Epithelial cell of proximal tubule (primary cell): ENCODE results near the gene NACC1. TPM values are rescaled to one million over a fixed set of nuclear protein-coding genes. Genes with fewer than 3 reads are reported as not detected.

Source experiments
- DNase-seq: peaks from one replicate; pipeline ENCODE4 v3.0.0-alpha.2; 2011; ENCODE audit warnings: low read depth
- H3K4me3 ChIP-seq: 2 replicates; pipeline ENCODE4 v1.5.1; 2011; ENCODE audit warnings: low read depth, mild to moderate bottlenecking, low read length
- total RNA-seq: library from RNA; depleted of rRNA; stranded (reverse); fragments of >200 nt; gene quantifications from 2 replicates; pipeline ENCODE4 v1.2.3, GENCODE V29; 2015
- TF ChIP-seq, protein P1 (sequence below): conservative IDR thresholded peaks from 2 replicates; pipeline ENCODE4 v1.5.1; 2012; ENCODE audit warnings: low read depth, mild to moderate bottlenecking, low read length

Gene NACC1
- total RNA-seq, 1 donor from 2014 or later: 72.2 TPM

DNA sequence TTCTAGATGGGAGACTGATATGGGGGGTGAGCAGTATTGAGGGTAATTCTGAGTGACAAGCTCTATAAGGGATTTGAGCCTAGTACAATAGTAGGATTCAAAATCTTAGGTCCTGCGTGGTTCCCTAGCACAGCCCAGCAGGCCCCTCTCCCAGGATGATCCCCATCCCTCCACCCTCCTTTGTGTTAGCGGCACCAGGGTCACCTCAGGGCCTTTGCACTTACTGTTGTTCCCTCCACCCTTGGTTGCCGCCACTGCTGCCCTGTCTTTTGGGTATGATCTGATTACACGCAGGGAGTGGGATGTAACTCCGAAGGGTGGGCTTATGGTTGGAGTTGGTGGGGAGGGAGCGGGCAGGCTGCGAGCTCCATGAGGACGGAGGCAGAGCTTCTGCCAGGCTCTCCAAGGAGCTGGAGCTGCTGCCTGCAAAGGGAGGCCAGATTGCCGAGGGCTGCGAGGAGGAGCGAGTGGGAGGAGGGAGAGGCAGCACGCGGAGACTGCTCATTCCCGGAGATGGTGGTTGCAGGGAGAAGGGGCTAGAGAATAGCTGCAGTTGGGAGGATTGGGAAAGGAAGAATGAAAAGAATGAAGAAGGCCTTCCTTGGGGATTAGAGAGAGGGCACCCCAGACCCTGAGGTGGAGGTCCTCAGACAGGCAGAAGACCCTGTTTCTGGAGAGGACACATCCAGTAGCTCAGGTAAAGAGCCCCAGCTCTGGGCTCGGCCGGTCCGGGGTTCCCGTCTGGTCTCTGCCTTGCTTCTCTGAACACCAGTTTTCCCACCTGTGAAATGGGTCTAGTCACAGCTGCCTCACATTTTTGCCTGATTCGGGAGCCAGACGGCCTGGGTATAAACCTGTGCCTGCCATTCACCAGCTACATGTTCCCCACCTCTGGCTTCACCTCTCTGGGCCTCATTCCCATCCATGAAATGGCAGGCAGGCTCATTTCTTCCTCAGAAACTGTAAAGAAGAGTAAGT lies 5.2 kb downstream of the NACC1 start:
- TF ChIP-seq, protein P1, sequence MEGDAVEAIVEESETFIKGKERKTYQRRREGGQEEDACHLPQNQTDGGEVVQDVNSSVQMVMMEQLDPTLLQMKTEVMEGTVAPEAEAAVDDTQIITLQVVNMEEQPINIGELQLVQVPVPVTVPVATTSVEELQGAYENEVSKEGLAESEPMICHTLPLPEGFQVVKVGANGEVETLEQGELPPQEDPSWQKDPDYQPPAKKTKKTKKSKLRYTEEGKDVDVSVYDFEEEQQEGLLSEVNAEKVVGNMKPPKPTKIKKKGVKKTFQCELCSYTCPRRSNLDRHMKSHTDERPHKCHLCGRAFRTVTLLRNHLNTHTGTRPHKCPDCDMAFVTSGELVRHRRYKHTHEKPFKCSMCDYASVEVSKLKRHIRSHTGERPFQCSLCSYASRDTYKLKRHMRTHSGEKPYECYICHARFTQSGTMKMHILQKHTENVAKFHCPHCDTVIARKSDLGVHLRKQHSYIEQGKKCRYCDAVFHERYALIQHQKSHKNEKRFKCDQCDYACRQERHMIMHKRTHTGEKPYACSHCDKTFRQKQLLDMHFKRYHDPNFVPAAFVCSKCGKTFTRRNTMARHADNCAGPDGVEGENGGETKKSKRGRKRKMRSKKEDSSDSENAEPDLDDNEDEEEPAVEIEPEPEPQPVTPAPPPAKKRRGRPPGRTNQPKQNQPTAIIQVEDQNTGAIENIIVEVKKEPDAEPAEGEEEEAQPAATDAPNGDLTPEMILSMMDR: no peak
- no peak overlapping the region for H3K4me3 ChIP-seq
- DNase-seq: no peak

DNA sequence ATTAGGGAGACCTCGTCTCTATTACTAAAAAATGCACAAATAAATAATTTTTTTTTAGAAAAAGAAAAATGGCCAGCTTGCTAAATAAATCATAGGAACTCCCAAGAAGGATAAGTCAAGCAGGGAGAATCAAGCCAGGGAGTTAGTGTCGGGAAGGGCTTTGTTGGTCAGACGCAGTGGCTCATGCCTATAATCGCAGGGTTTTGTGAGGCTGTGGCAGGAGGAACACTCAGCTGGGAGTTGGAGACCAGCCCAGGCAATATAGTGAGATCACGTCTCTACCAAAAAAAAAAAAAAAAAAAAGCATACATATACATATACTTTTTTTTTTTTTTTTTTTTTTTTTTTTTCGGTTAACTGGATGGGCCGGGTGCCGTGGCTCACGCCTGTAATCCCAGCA lies 9.0 kb downstream of the NACC1 start:
- DNase-seq: no peak
- TF ChIP-seq, protein P1: no peak

DNA sequence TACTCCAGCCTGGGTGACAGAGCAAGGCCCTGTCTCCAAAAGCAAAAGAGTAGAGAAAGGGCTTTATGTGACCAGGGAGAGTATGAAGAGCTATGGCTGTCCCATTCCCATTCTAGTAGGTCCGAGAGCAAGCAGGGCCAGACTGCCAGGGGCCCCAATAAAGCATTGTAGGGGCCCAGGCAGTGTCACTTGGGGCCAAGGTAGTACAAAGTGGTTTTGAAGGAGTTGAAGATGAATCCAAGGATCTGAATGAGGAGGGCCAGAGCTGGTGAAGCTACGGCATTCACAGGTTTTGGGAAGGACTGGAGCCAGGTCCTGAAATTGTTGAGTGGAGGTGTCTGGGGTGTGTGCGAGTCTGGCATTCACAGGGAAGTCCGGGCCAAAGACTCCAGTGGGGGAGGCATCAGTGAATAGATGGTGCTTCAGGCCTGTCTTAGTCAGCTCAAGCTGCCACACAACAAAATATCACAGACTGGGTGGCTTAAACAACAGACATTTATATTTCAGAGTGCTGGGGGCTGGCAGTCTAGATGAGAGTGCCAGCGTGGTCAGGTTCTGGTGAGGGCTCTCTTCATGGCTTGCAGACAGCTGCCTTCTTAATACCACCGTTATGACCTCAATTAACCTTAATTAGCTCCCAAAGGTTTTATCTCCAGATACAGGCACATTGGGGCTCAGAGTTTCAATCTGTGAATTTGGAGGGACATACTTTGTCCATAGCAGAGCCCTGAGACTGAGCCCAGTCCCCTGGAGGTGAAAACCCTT lies 9.9 kb downstream of the NACC1 start:
- DNase-seq: no peak
- H3K4me3 ChIP-seq: no peak overlapping the region
- TF ChIP-seq, protein P1: no peak

More for the DNA sequence above, 9.0 kb downstream of the NACC1 start:
- no peak overlapping the region for H3K4me3 ChIP-seq

DNA sequence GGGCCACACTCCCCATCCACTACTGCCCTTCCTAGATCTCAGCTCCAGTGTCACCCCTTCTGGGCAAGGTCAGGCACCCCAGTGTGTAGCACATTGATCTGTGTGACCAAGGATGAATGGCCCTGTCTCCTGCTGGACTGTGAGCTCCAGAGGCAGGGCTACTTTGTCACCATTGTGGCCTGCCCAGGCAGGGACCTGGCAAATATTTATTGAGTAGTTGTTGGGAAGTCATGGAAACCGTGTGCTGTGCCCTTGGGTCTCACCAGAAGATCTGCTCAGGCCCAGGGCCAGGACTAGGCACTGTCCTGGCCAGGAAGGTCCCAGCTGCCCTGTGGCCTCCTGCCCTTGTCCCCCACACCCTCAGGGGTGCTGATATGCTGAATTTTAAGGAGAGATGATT lies 10.5 kb downstream of the NACC1 start:
- no peak for DNase-seq
- H3K4me3 ChIP-seq: no peak overlapping the region
- TF ChIP-seq, protein P1: no peak

DNA sequence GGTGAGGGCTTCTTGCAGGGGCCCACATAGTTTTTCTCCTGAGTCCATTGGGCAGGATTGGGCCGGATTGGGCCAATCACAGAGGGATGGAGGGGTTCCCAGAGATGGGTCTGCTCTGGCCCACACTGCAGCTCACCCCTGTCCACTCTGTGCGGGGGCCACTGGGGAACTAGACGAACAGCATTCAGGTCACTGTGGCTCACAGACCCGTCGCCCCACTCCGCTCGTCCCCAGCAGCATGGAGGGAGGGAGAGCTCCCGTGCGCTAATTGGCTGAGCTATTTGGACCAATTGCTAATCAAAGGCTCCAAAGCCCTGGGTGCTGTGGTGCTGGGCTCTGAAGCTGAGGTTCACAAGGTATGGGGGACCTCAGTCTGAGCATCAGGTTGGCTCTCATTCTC lies 11.3 kb downstream of the NACC1 start:
- TF ChIP-seq, protein P1: no peak
- DNase-seq: no peak

GRCh38 chr19:13130886-13131490 lies 12.9 kb downstream of the NACC1 start:
- TF ChIP-seq, protein P1: no peak
- no peak for DNase-seq
- H3K4me3 ChIP-seq: no peak overlapping the region

More for the DNA sequence above, 11.3 kb downstream of the NACC1 start:
- no peak overlapping the region for H3K4me3 ChIP-seq
